AG09309 (cell line): ENCODE data around the gene SWAP70.

Experiments
- DNase-seq: peaks from one replicate; pipeline ENCODE4 v3.0.0-alpha.2; 2010; ENCODE audit warnings: low read depth
- H3K4me3 ChIP-seq: 2 replicates; pipeline ENCODE4 v1.5.1; 2011; ENCODE audit warnings: mild to moderate bottlenecking, low read depth, low read length, moderate library complexity; ENCODE audit not compliant: control insufficient read depth
- CTCF ChIP-seq: IDR thresholded peaks from 2 replicates; pipeline ENCODE4 v1.5.1; 2011; ENCODE audit warnings: mild to moderate bottlenecking, low read depth, low read length, inconsistent platforms; ENCODE audit not compliant: insufficient read depth, control insufficient read depth; ENCODE audit errors: missing control alignments

Gene SWAP70

GRCh38 chr11:9735919-9736318 lies 72.0 kb downstream of the SWAP70 start:
- H3K4me3 ChIP-seq = no peak overlapping the region
- no peak for DNase-seq
- no peak for TF ChIP-seq CTCF

- TF ChIP-seq CTCF = no peak
- no peak overlapping the region for H3K4me3 ChIP-seq
- no peak for DNase-seq
Observed at GRCh38 chr11:9736365-9736764, 72.5 kb downstream of the SWAP70 start.

- no peak overlapping the region for H3K4me3 ChIP-seq
- no peak for DNase-seq
- no peak for TF ChIP-seq CTCF
Observed at GRCh38 chr11:9738116-9738515, 74.2 kb downstream of the SWAP70 start.

GRCh38 chr11:9738707-9739106 lies 74.8 kb downstream of the SWAP70 start:
- DNase-seq = no peak
- H3K4me3 ChIP-seq = no peak overlapping the region
- no peak for TF ChIP-seq CTCF

- no peak for TF ChIP-seq CTCF
- no peak for DNase-seq
- no peak overlapping the region for H3K4me3 ChIP-seq
Observed at GRCh38 chr11:9739123-9739900, 75.4 kb downstream of the SWAP70 start.

GRCh38 chr11:9740202-9740883 lies 76.5 kb downstream of the SWAP70 start:
- no peak overlapping the region for H3K4me3 ChIP-seq
- DNase-seq = no peak
- TF ChIP-seq CTCF = no peak
